Measurements from ENCODE around the gene SPRR3. TPM values are rescaled to one million over a fixed set of nuclear protein-coding genes. Genes with fewer than 3 reads are reported as not detected.

SPRR3 gene
- total RNA-seq, 1 donor from 2014 or later: 0.53 TPM

DNA sequence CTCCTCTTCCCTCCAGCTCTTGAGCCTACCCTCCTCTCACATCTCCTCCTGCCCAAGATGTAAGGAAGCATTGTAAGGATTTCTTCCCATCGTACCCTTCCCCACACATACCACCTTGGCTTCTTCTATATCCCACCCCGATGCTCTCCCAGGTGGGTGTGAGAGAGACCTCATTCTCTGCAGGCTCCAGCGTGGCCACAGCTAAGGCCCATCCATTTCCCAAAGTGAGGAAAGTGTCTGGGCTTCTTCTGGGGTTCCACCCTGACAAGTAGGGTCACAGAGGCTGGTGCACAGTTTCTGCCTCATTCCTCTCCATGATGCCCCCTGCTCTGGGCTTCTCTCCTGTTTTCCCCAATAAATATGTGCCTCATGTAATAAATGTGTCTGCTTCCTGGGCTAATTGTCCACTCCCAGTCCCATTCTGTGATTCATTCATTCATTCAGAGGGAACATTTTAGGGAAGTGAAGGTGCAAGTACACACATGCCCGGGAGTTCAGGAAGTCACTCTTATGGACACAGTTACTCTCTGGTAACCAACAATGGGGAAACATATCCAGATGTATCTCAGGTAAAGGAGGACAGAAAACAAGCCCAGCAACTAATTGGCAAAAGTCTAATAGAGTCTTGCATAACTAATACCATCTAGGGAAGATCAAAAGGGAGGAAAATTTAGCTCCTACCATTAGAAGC lies 29.2 kb upstream of the SPRR3 start:
- DNase-seq (ENCODE audit: low spot score in 2 of 2): no peak
- H3K4me1 ChIP-seq: no peaks in the 10 kb centered on the region
- H3K27ac ChIP-seq: no peak overlapping the region
- H3K4me3 ChIP-seq: no peak overlapping the region
- no peaks in the 10 kb centered on the region for H3K36me3 ChIP-seq
- intact Hi-C loops (cut with DNase I): no loop called here
- H3K27me3 ChIP-seq: no peaks in the 10 kb centered on the region
- H3K9me3 ChIP-seq: no peaks in the 10 kb centered on the region
- TF ChIP-seq, protein P1, sequence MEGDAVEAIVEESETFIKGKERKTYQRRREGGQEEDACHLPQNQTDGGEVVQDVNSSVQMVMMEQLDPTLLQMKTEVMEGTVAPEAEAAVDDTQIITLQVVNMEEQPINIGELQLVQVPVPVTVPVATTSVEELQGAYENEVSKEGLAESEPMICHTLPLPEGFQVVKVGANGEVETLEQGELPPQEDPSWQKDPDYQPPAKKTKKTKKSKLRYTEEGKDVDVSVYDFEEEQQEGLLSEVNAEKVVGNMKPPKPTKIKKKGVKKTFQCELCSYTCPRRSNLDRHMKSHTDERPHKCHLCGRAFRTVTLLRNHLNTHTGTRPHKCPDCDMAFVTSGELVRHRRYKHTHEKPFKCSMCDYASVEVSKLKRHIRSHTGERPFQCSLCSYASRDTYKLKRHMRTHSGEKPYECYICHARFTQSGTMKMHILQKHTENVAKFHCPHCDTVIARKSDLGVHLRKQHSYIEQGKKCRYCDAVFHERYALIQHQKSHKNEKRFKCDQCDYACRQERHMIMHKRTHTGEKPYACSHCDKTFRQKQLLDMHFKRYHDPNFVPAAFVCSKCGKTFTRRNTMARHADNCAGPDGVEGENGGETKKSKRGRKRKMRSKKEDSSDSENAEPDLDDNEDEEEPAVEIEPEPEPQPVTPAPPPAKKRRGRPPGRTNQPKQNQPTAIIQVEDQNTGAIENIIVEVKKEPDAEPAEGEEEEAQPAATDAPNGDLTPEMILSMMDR (IDR thresholded peaks at IDR 0.05): no peak

DNA sequence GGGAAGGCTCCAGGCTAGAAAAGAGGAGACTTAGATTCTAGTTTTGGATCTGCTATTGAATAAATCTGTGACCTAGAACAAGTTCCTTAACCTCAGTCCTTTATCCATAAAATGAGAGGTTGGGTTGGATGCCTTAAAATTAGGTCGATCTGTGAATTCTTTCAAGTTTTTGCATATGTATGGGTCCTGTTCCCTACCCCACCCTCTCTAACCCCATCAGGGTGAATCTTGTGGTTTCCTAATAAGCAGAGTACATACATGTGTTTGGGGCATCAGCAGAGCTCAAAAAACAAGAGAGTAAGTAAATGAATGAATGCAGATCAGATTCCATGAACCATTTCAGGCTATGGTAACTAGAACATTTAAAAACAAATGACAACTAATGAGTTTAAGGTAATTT lies 24.9 kb upstream of the SPRR3 start:
- DNase-seq (ENCODE audit: low spot score in 2 of 2): no peak
- TF ChIP-seq, protein P1 (IDR thresholded peaks at IDR 0.05): no peak
- no peak overlapping the region for H3K27ac ChIP-seq
- H3K36me3 ChIP-seq: no peaks in the 10 kb centered on the region
- no peaks in the 10 kb centered on the region for H3K9me3 ChIP-seq
- H3K27me3 ChIP-seq: no peaks in the 10 kb centered on the region
- intact Hi-C loops (cut with DNase I): no loop called here
- no peaks in the 10 kb centered on the region for H3K4me1 ChIP-seq
- no peak overlapping the region for H3K4me3 ChIP-seq

DNA sequence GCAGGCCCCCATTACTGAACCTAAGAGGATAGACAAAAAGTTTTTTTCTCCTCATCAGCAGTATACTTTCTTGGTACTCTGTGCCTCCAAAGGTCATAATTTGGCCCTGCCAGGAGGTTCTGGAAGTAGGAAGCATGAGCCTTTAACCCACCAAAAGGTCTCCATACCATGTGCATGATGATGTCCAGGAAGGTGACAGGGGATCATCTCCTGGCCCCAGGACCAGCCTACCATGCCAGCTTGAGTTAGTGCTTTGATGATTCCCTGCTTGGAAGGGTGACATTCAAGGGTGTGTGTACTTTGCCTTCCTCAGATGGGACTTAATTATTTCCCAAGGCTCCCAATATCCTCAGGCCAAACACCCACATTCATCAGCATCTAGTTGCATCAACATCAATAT lies 23.9 kb upstream of the SPRR3 start:
- Histone ChIP-seq H3K27ac (no peak overlapping the region), H3K36me3 (no peaks in the 10 kb centered on the region), H3K27me3 (no peaks in the 10 kb centered on the region), H3K4me1 (no peaks in the 10 kb centered on the region), H3K4me3 (no peak overlapping the region), H3K9me3 (no peaks in the 10 kb centered on the region)
- intact Hi-C loops (cut with DNase I): no loop called here
- TF ChIP-seq, protein P1 (IDR thresholded peaks at IDR 0.05): no peak
- DNase-seq (ENCODE audit: low spot score in 2 of 2): no peak

DNA sequence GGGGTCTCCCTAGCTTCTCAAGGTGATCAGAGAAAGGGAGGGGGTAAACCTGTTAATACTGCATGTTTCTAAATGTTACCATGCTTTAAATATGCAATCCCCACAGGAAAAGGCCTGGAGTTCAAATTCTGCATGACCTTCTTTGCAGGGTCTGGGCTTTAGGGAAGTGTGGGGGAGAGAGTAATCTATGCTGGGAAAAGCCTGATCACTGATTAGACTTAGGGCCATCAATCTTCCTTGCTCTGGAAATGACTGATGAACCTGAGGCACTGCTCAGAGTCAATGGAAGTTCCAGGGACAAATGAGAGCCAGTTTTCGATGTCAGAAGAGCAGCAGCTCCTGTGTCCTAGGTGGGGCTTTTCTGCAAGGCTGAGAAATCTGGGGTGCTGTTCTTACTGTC lies 20.9 kb upstream of the SPRR3 start:
- intact Hi-C loops (cut with DNase I): no loop called here
- no peak for DNase-seq (ENCODE audit: low spot score in 2 of 2)
- no peaks in the 10 kb centered on the region for H3K4me1 ChIP-seq
- H3K36me3 ChIP-seq: no peaks in the 10 kb centered on the region
- H3K4me3 ChIP-seq: no peak overlapping the region
- H3K27me3 ChIP-seq: no peaks in the 10 kb centered on the region
- H3K27ac ChIP-seq: no peak overlapping the region
- H3K9me3 ChIP-seq: no peaks in the 10 kb centered on the region
- TF ChIP-seq, protein P1 (IDR thresholded peaks at IDR 0.05): no peak

DNA sequence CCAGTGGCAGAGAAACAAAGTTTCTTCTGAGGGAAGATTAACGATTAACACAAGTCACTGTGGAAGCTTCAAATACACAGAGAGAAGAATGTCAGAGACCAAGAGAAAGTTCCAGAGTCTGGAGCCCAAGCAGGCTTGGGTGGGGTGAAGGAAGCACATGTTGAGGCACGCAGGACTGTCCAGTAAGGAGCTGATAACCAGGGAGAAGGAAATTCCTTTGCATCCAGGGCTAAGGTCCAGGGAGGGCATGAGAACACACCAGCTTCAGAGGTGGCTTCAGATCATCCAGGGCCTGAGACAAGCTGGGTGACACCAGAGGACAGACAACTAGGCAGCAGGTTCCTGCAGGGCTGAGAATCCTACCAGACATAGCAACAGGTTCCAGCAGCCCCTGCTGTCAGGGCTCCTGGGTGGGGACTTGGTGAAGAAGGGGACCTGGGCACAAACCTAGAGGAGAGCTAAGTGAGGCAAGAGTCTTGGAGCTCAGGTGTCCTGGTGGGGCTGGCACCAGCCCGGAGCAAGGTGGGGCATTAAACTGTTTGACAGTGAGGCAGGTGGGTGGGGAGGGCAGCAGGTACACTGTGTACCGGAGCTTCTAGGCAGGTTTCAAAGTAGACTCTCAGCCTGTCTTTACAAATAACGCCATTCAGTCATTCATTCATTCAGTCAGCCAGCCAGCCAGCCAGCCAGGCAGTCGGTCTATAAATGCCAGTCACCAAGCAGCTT lies 20.2 kb upstream of the SPRR3 start:
- DNase-seq (ENCODE audit: low spot score in 2 of 2): no peak
- Histone ChIP-seq H3K27ac (no peak overlapping the region), H3K4me1 (no peaks in the 10 kb centered on the region), H3K36me3 (no peaks in the 10 kb centered on the region), H3K4me3 (no peak overlapping the region), H3K9me3 (no peaks in the 10 kb centered on the region), H3K27me3 (no peaks in the 10 kb centered on the region)
- TF ChIP-seq, protein P1 (IDR thresholded peaks at IDR 0.05): no peak
- intact Hi-C loops (cut with DNase I): no loop called here

Data from ascending aorta (tissue), 2 donors.